Right lung (tissue), 5 donors: ENCODE results near the gene MYBBP1A. TPM values are rescaled to one million over a fixed set of nuclear protein-coding genes. Genes with fewer than 3 reads are reported as not detected.

Experiments used
- DNase-seq, 2 donors: peaks; one replicate each; pipeline ENCODE4 v3.0.0-alpha.2; 2013
- polyA plus RNA-seq, 5 donors: library from polyadenylated mRNA; unstranded; fragments of 120-200 nt; gene quantifications; one replicate each; pipeline versions ENCODE4 v1.2.1 to v1.2.3, GENCODE V29; 2013; ENCODE audit warnings: inconsistent platforms in 1 of 5, low replicate concordance in 1 of 5; ENCODE audit not compliant: insufficient read length in 5 of 5, insufficient read depth in 1 of 5

MYBBP1A gene
- polyA plus RNA-seq, 5 donors = 29.0 to 51.0 (median 35.3) TPM

- no peak for DNase-seq
Observed at GRCh38 chr17:4537451-4538235, 17.5 kb downstream of the MYBBP1A start.

- no peak for DNase-seq
Observed at GRCh38 chr17:4536742-4537411, 18.3 kb downstream of the MYBBP1A start.

- DNase-seq = no peak
Observed at GRCh38 chr17:4536259-4536741, 18.9 kb downstream of the MYBBP1A start.

GRCh38 chr17:4535667-4536258 is 19.4 kb downstream of the MYBBP1A start:
- no peak for DNase-seq

- no peak for DNase-seq
Observed at GRCh38 chr17:4534928-4535666, 20.1 kb downstream of the MYBBP1A start.

- no peak for DNase-seq
Observed at GRCh38 chr17:4534515-4534914, 20.7 kb downstream of the MYBBP1A start.

GRCh38 chr17:4533523-4534504 is 21.4 kb downstream of the MYBBP1A start:
- DNase-seq = no peak

GRCh38 chr17:4532860-4533522 is 22.2 kb downstream of the MYBBP1A start:
- DNase-seq = no peak

GRCh38 chr17:4531988-4532736 is 23.0 kb downstream of the MYBBP1A start:
- no peak for DNase-seq

GRCh38 chr17:4530799-4531730 is 24.1 kb downstream of the MYBBP1A start:
- no peak for DNase-seq

- no peak for DNase-seq
Observed at GRCh38 chr17:4529533-4530152, 25.5 kb downstream of the MYBBP1A start.

- no peak for DNase-seq
Observed at GRCh38 chr17:4527566-4528125, 27.5 kb downstream of the MYBBP1A start.

GRCh38 chr17:4527134-4527533 is 28.1 kb downstream of the MYBBP1A start:
- DNase-seq = no peak

GRCh38 chr17:4525691-4526397 is 29.3 kb downstream of the MYBBP1A start:
- DNase-seq = no peak

GRCh38 chr17:4523946-4524345 is 31.2 kb downstream of the MYBBP1A start:
- no peak for DNase-seq

- DNase-seq = no peak
Observed at GRCh38 chr17:4522661-4523060, 32.5 kb downstream of the MYBBP1A start.
